NCI-H345 treated with DMSO at 0.1 percent for 48 hours (cell line): ENCODE results near the gene EFTUD2.
A peak's percentile ranks its signal among the peaks of the same experiment; 100 is the strongest.

ENCODE experiments used
- DNase-seq: peaks from one replicate; lab custom pipeline; 2025; ENCODE audit not compliant: unreplicated experiment; lab: John Stamatoyannopoulos, UW

Gene EFTUD2

GRCh38 chr17:44889003-44889402 is 10.2 kb downstream of the EFTUD2 start:
- no peak for DNase-seq

- DNase-seq = no peak
These were observed 11.0 kb downstream of the EFTUD2 start for GRCh38 chr17:44887971-44888954.

GRCh38 chr17:44887016-44887415 is 12.2 kb downstream of the EFTUD2 start:
- DNase-seq = no peak

GRCh38 chr17:44884941-44885340 is 14.3 kb downstream of the EFTUD2 start:
- DNase-seq = no peak

GRCh38 chr17:44881145-44881544 is 18.1 kb downstream of the EFTUD2 start:
- no peak for DNase-seq

GRCh38 chr17:44880062-44880461 is 19.2 kb downstream of the EFTUD2 start:
- DNase-seq = no peak

GRCh38 chr17:44879376-44879775 is 19.9 kb downstream of the EFTUD2 start:
- no peak for DNase-seq

- no peak for DNase-seq
These were observed 20.5 kb downstream of the EFTUD2 start for GRCh38 chr17:44878627-44879221.

- DNase-seq = no peak
These were observed 22.1 kb downstream of the EFTUD2 start for GRCh38 chr17:44877121-44877520.

GRCh38 chr17:44875761-44876160 is 23.5 kb downstream of the EFTUD2 start:
- DNase-seq = no peak

GRCh38 chr17:44872131-44872768 is 27.0 kb downstream of the EFTUD2 start:
- DNase-seq = peak; percentile 94

- DNase-seq = no peak
These were observed 27.7 kb downstream of the EFTUD2 start for GRCh38 chr17:44871556-44871955.

GRCh38 chr17:44867841-44868240 is 31.4 kb downstream of the EFTUD2 start:
- no peak for DNase-seq

GRCh38 chr17:44865931-44866330 is 33.3 kb downstream of the EFTUD2 start:
- no peak for DNase-seq

- DNase-seq = peak; percentile 35
These were observed 34.0 kb downstream of the EFTUD2 start for GRCh38 chr17:44865231-44865660.

- no peak for DNase-seq
These were observed 34.4 kb downstream of the EFTUD2 start for GRCh38 chr17:44864831-44865230.

GRCh38 chr17:44863061-44863918 is 36.0 kb downstream of the EFTUD2 start:
- DNase-seq = no peak

- DNase-seq = no peak
These were observed 36.8 kb downstream of the EFTUD2 start for GRCh38 chr17:44862278-44862914.

- no peak for DNase-seq
These were observed 39.5 kb downstream of the EFTUD2 start for GRCh38 chr17:44859701-44860100.

- no peak for DNase-seq
These were observed 45.1 kb downstream of the EFTUD2 start for GRCh38 chr17:44854192-44854591.
